HG03558 (cell line): ENCODE data around the gene SLC9A4.

ENCODE experiments used
- ATAC-seq: cut with Tn5 transposase; IDR thresholded peaks from one replicate; pipeline ENCODE4 v1.9.1; 2021; ENCODE audit warnings: moderate number of reproducible peaks; ENCODE audit not compliant: unreplicated experiment; ENCODE audit errors: extremely low read depth

The SLC9A4 gene

DNA sequence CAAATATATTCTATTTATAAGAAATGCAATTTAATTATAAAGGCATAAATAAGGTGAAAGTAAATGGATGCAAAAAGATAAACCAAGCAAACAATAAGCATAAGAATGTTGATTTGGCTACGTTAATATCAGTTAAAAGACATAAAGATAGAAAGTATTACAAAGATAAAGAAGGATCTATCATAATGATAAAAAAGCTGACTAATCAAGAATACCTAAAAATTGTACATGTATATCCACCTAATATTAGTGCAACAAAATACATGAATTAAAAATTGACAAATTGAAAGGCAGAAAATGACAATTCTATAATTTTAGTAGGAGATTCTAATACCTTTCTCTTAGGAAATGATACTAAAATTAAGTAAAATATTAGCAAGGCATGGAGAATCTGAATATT is 21.5 kb downstream of the SLC9A4 start:
- no peak for ATAC-seq

GRCh38 chr2:102498414-102498813 is 25.4 kb downstream of the SLC9A4 start:
- no peak for ATAC-seq

GRCh38 chr2:102499558-102499957 is 26.5 kb downstream of the SLC9A4 start:
- no peak for ATAC-seq

DNA sequence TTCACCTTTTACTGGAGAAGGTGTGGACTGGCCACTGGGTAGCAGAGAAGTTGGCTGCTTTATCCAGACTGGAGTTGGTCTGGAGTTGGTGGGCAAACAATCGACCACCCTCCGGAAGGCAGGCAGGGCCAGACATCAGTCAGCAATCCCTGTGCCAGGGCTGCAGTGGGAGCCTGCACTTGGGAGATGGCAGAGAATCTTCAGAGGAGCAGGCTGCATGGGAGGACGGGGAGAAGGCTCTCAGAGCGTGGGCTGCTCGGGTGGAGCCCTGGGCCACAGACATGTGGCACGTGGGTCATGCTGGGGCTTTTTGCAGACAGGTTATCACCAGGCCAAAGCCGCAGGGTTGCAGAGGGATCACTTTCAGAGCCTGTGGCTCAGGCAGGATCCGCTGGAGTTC is 29.6 kb downstream of the SLC9A4 start:
- ATAC-seq = no peak

DNA sequence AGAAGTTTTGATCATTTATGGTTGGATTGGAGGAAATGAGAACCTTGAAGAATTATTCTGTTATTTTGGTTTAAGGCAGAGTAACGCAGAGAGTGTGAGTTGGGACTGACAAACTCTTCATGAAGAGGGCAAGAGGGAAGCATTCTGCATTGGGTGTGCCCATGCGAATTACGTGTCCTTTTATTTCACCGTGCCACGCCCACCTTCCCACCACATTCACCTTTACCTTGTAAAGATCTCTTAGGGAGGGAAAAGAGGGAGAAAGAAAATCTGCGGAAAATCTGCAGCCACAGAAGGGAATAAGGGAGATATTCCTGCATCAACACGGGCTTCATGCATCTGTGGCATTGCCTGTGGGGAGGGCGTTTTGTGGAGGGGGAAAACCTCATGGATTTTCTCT is 31.8 kb downstream of the SLC9A4 start:
- no peak for ATAC-seq

GRCh38 chr2:102505290-102505689 is 32.3 kb downstream of the SLC9A4 start:
- no peak for ATAC-seq

DNA sequence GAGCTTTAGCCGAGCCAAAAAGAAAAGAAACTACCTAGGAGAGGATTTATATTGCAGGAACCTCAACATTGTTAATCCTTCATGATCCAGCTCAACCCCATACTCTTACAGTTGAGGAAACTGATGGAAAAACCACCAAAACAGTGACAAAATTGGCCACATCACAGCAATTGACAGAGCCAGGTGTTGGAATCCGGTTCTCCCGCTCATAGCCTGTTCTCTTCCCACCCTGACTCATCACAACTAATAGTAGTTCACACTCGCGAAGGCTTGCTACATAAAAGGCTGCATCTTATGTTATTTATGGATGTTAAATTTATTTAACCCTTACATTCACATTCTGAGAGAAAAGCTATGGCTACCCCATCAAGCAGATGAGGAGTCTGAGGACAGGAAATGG is 33.7 kb downstream of the SLC9A4 start:
- ATAC-seq = no peak

DNA sequence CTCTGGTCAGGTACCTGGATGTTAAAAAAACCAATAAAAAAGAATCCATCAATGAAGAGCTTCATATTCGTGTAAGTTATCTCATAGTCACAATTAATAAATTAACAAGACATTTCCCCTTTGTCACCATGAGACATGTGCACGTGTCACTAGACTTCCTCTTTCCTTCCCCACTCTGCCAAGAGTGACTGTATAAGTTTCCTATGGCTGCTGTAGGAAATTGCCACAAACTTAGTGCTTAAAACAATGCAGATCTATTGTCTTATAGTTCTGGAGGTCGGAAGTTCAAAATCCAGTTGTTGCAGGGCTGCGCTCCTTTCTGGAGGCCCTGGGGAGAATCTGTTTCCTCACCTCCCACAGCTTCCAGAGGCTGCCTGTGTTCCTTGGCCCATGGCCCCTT is 35.8 kb downstream of the SLC9A4 start:
- ATAC-seq = no peak

GRCh38 chr2:102509749-102510148 is 36.7 kb downstream of the SLC9A4 start:
- no peak for ATAC-seq

DNA sequence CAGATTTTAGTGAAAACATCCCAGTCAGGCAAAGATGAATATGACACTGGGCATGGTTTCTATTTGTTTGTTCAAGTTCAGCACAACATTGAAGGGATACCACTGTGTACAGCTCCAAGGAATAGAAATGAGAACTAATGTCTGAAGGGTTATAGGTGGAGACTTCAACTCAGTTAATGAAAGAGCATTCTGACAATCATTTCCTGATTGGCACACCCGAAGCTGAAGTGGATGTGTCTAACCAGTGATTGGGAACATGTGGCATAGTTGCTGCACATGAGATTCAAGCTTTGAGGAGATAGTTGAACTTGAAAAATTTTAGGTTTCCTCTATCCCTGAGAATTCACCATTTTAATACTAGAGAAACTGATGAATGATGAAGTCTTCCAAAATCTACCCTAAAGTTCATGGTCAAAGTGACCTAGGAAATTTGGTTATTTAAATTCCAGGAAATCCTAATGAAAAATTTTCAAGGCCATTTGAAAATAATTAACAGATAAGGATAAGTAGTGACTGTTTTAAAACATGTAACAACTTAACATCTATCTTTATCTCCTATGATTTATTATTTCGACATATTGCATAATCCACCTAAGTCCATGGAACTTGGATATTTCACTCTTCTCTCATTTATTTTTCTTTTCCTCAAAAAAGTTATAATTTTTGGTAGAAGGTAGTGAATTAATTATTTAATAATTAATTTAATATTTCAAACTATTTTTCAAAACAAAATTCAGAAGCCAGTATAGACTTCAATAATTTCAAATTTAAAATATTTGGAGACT is 38.0 kb downstream of the SLC9A4 start:
- no peak for ATAC-seq

DNA sequence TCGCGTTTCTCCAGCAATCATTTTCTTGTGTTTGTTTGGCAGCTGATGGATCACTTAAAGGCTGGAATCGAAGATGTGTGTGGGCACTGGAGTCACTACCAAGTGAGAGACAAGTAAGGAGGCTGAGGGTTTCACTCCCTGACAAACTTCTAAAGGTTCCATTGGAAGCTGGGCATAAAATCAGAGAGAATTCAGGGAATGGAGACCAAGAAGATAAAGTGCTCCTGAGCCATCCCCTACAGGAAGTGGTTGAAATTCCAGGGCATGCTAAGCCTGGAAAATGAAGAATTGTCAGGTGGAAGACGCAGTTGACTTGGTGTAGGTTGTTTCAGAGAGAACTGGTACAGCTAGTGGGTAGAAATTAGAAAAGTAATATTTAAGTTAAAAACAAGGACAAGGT is 39.1 kb downstream of the SLC9A4 start:
- ATAC-seq = no peak

DNA sequence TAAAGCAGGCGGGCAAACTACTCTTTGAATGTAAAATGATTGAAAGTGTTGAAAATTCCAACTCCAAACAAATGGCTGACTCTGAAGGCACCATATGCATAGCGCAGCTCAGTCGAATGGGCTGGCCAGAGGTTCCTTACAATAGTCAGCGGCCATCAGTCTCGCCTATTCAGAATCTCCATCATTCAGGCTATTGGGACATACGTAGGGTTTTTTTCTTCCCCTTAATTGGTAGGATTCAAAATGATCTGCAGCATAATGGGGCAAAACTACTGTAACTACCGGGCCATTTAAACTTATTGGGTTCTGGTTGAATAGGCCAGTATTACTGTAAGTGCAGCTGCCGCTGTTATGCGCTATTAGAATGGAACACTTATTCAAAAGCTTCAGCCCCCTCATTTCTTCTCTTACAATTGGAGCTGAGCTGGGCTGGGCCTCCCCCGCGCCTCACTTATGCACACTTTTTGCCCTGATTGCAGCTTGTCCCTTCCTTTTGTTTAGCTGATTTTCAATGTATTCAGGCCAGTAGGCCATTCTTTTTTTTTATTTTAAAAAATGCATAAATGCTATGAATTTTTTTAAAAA is 40.4 kb downstream of the SLC9A4 start:
- ATAC-seq = no peak

DNA sequence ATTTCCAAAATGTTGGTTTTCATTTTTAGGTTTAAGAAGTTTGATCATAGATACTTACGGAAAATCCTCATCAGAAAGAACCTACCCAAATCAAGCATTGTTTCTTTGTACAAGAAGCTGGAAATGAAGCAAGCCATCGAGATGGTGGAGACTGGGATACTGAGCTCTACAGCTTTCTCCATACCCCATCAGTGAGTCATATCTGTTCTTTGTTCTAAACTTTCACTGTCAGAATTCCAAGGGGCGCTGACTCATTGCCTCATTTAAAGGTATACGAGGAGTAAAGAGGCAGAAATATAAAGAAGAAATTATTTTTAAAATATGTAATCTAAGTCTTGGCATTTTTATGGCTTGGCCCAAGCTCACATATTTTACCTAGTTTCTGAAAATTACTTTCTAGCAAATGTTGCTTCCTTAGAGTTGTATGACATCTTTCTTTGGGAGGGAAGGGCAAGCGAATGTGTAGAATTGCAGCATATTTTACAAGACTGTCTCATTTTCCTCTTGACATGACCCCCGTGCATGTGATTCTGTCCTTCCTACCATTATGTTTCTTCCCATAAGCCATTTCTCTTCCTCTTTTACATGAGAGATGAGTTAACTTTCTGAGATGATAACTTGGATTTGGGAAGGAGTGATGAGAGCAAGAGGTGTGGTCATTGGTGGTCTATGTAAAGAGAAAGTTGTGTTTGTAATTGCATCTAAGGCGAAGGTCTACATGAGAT is 41.2 kb downstream of the SLC9A4 start:
- no peak for ATAC-seq

DNA sequence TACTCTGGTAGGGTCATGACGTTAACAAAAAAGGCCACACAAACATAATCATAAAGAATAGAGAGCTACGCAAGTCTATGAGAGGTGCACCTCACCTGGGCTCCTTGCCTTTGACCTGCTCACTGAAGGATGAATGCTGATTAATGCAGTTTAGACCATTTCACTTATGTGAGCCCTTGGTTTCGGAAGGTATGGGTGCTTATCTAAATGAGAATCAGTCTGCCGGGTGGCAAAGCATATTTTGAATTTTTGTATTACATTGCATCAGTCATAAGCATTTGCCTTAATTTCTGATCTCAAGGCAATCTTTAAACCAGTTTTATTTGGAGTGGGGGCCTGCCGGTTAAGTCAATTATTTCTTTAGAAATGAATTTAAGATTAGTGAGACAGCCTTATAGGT is 42.8 kb downstream of the SLC9A4 start:
- ATAC-seq = no peak

DNA sequence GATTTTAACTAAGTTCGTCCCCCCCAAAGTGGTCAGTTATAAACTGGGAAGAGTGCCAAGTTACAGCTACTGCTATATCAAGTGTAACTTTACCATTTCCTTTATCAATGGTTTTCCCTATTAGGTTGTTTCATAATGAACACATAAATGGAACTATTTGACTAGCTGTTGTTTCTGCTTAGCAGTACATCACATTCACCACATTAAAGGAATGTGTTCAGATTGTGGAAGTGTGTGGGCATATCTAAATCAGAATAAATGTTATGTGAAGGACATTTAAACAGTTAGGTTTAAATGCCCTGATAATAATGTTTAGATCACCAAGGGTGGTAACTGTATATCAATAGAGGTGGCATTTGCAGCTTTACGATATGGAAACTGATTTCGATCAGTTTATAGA is 45.1 kb downstream of the SLC9A4 start:
- no peak for ATAC-seq

GRCh38 chr2:102520009-102520408 is 47.0 kb downstream of the SLC9A4 start:
- no peak for ATAC-seq

- no peak for ATAC-seq
These were observed 47.8 kb downstream of the SLC9A4 start for GRCh38 chr2:102520801-102521200.

DNA sequence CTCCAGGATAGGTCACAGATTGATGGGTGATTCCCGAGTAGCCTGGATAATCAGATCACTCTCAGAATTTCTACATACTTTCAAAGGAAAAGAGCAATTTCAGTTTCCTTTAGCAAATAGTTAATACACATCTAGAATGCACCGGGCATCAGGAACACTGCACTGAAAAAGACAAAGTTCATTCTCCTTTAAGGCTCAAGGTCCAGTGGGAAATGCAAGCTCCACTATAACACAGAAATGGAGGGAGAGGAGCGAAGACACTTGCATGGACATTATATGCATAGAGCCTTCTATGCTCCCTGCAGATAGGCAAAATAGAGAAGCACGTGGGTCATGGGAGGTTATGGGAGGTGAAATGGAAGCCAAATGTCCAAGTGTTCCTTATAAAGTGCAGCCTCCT is 49.1 kb downstream of the SLC9A4 start:
- no peak for ATAC-seq

DNA sequence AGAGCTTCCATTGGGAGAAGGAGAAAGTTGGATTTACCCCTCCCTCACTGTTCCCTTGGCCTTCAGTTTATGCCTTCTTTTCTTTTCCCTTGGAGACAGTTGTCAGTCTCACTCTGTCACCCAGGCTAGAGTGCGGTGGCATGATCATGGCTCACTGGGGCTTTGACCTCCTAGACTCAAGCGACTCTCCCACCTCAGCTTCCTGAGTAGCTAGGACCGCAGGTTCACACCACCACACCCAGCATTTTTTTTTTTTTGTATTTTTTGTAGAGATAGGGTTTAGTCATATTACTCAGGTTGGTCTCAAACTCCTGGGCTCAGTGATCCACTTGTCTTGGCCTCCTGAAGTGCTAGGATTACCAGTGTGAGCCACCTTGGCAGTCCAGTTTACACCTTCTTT is 49.9 kb downstream of the SLC9A4 start:
- ATAC-seq = no peak

DNA sequence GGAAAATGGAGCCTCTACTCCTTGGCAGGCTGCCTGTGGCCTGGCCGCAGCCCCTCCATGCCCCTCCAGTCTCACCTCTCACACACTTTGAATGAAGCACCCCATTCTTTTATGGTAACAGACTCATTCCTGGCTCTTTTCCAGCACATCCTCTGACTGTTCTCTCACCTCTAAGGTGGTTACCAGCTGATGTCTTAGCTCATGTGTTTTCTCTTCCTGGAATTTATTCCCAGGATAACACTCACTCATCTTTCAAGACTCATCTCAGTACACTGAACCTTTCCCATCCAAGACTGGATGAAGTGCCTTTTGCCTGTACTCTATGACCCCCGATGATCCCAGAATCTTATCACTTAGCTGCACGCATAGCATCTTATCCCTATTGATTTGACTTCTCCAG is 50.6 kb downstream of the SLC9A4 start:
- no peak for ATAC-seq

DNA sequence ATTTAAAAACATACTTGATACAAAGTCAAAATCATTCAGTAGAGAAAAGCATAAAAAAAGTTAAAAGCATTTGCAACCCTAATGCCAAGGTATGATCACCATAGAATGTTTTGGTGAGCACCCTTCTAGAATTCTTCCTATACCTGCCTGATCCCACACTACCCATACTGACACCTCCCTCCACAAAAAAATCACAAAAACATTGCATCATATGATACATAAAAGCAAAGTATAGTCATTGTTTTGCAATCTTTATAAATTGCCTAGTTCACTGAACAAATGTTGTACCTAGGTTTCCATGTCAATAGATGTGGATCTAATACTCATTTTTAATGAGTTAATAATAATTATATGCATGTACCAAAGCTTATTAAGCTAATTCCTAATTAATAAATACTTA is 54.1 kb downstream of the SLC9A4 start:
- no peak for ATAC-seq

DNA sequence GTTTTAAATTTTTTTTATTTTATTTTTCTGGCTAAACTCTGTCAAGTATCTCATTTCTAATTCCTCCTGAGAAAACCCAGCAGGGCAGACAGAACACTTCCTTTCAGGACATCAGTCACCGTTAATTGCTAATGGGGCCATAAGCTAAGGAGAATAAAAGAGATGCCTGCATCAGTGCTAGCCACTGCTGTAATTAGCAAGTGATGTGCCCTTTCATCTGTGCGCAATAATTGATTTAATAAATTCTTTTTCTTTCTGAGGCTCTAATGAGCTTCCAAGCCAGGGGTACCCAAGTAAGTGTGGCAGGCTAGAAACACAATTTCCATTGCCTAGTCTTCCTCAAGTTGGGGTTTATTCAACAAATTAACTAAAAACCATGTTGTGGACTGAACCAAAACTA is 65.5 kb downstream of the SLC9A4 start:
- no peak for ATAC-seq
